Endothelial cell of hepatic sinusoid (primary cell): ENCODE data around the gene CYP27A1.
"Not testable (repeated sequence)": the region's sequence is repeated elsewhere in the genome, so short reads cannot be mapped to it uniquely, and the experiment has no call there.

Source experiments
- in situ Hi-C: cut with HindIII; loops from 2 replicates; pipeline ENCODE4 v1.10.0; 2017; ENCODE audit warnings: low sequenced_read_pairs

CYP27A1 gene

DNA sequence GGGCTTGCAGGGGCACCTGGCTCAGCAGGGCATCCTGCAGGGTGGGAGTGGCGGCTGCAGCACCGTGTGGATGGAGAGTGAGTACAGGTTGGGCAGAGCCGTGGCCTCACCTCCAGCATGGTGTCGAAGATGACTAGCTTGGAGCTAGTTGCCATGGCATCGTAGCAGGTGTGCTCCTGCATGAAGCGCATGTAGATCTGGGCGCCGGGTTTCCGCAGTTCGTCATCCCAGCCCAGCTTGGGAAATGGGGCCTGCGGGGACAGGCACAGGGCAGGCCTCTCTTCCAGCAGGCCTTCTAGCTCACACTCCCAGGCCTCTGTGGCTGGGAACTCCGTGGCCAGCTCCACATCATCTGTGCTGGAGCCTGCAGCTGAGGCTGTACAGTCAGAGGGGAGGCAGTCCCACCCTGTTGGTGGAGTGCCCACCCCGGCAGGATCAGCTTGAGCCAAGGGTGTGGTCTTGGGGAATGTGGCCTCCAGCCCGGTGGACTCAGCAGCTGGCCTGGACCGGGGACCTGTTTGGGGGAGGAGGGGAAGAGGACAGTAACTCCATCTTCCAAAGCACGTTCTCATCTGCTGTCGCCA is 48.0 kb downstream of the CYP27A1 start:
- in situ Hi-C loops, result loop anchor here (5.0 kb wide), 2 partner anchors 38 to 97 kb away; no protein-coding TSS in a partner anchor

DNA sequence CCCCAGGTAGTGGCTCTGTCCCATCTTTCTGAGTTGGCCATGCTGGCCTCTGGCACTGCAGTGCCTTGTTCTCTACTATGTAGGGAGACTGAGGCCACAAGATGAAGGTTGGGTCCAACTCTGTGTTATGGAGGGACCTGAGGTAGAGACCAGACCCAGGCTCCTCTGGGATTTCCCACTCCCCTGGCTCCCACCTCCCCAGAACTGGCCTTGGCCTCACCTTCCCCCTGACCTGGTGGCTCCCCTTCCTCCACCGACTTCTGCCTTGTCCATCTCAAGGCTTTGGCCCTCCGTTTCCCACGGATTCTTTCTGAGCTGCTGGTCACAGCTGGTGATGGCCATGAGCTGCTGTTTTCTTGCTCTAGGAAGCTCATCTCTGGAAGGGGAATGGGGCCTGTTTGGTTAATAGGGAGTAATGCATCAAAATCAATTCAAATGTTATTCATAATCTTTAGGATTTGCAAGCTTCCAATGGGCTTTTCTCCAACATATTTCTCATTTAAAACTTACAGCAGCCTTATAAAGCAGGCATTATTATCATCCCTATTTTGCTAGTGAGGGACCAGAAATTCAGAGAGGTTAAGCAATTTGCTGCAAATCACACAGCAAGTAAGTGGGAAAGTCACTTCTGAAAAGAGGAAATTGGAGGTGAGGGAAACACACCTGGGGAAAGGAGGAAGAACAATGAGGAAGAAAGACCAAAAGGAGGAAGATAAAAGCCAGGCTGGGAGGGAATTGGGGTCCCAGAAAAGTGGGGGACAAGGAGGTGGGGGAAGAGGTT is 48.8 kb downstream of the CYP27A1 start:
- in situ Hi-C loops, result loop anchor here (5.0 kb wide), 2 partner anchors 38 to 97 kb away; no protein-coding TSS in a partner anchor

DNA sequence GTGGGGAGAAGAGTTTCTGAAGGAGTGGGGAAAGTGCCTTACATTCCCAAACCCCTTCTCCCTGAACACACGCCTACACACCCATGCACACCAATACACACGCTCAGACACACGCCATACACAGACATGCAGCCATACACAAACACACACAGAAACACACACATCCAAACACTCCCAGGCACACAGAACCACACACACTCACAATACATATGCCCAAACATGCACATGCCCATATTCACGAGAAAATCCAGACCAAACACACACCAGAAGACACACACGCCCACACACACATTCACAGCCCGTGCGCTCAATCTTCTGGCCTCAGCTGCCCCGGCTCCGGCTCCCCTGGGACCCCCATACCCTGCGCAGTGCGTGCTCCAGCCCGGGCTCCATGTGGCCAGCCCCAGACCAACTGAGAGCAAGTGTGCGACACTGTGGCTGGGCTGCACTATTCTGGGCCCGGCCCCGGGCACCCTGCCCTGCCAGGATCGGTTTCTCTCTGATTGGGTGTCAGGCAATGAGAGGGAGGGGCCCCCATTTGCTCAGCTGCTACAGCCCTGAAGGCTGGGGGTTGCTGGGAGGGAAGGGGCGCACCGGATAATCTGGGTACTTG is 49.5 kb downstream of the CYP27A1 start, which contains the start of gene PRKAG3:
Gene PRKAG3 (minus strand): TSS at position 426 of the 613 bp plus-strand sequence.
- in situ Hi-C loops, result loop anchor here (5.0 kb wide), 2 partner anchors 39 to 96 kb away; no protein-coding TSS in a partner anchor

- in situ Hi-C loops, result loop anchor here (5.0 kb wide), 2 partner anchors 40 to 95 kb away; no protein-coding TSS in a partner anchor
These were observed 50.1 kb downstream of the CYP27A1 start for GRCh38 chr2:218832081-218832480.

DNA sequence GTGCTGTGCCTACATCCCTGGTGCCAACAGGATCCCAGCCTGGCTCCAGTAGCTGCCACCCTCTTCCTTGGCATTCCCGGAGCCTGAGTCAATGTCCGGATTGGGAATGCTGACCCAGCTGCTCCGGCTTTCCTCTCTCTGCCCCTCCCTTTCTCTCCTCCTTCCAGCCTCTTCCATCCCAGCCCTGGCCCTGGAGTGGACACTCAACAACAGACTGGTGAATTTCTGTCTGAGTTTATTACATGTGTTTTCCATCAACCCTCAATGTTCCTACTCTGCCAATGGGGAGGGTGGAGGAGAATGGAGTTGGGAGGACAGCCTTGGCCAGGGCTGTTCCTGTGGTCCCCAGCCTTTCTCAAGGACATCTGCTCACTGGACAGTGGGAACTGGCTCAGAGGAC is 50.6 kb downstream of the CYP27A1 start:
- in situ Hi-C loops, result loop anchor here (5.0 kb wide), 2 partner anchors 40 to 95 kb away; no protein-coding TSS in a partner anchor

GRCh38 chr2:218833023-218833609 is 51.2 kb downstream of the CYP27A1 start:
- in situ Hi-C loops, result loop anchor here (5.0 kb wide), 2 partner anchors 41 to 94 kb away; no protein-coding TSS in a partner anchor

GRCh38 chr2:218834685-218835084 is 52.7 kb downstream of the CYP27A1 start:
- in situ Hi-C loops, result loop anchor here (5.0 kb wide), 2 partner anchors 42 to 93 kb away; no protein-coding TSS in a partner anchor

DNA sequence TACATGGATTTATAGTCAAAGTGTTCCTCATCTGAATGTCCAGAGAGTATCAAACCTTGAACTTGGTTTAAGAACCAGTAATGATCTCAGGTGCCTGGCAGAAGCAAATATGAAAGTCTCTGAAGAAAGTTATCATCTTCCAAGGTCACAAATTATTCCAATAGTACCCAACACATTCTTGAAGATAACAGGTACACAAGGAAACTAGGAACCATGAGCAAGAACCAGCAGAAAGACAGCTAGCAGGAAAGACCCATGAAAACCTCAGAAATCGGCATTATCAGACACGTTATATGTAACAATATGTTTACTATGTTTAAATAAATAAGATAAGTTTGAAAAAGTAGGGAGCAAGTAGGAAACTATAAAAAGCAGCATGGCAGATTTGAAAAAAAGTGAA is 55.5 kb downstream of the CYP27A1 start:
- in situ Hi-C loops, result no loop called here

GRCh38 chr2:218839430-218839829 is 57.5 kb downstream of the CYP27A1 start:
- in situ Hi-C loops, result no loop called here

DNA sequence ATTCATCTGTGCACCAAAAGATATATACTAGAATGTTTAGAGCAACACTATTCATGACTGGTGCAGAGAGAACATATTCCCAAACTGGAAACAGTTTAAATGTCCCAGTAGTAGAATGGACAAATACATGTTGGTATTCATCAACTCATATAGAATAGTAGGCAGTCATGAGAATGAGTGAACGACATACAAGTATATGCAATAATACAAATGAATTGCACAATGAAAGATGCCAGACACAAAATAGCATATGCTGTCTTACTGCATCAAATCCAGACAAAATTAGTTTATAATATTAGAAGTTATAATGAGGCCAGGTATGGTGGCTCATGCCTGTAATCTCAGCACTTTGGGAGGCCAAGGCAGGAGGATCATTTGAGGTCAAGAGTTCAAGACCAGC is 57.9 kb downstream of the CYP27A1 start:
- in situ Hi-C loops, result no loop called here

GRCh38 chr2:218844334-218844733 is 62.4 kb downstream of the CYP27A1 start:
- in situ Hi-C loops, result not testable (repeated sequence)

DNA sequence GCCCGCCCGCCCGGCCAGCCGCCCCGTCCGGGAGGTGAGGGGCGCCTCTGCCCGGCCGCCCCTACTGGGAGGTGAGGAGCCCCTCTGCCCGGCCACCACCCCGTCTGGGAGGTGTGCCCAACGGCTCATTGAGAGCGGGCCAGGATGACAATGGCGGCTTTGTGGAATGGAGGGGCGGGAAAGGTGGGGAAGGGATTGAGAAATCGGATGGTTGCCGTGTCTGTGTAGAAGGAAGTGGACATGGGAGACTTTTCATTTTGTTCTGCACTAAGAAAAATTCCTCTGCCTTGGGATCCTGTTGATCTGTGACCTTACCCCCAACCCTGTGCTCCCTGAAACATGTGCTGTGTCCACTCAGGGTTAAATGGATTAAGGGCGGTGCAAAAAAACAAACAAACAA is 65.0 kb downstream of the CYP27A1 start:
- in situ Hi-C loops, result not testable (repeated sequence)

DNA sequence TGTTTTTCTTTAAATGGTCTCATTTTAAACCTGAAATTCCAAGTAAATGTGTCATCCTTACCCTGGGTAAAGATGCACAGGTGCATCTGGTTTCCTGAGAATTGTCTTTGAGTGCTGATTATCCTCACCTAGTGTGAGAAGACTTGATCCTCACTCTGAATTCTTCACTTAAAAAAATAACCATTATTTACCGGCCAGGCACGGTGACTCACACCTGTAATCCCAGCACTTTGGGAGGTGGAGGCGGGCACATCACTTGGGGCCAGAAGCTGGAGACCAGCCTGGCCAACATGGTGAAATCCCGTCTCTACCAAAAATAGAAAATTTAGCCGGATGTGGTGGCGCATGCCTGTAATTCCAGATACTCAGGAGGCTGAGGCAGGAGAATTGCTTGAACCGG is 67.8 kb downstream of the CYP27A1 start:
- in situ Hi-C loops, result no loop called here

DNA sequence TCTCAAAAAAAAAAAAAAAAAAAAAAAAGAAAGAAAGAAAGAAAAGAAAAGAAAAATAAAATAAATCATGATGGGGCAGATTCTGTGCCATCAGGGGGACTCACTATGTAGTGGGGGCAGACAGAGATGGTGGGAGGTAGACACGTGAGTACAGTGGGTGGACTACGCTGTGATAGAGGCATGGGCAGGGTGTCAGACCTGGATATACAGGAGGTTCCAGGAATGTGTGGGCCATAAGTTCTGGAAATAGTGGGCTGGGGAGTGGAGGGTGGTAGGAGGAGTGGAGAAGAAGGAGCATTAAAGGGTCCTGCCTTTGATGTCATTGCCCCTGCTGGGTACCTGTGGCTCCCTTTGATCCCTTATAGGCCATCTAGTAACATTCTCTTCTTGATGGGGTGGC is 68.8 kb downstream of the CYP27A1 start:
- in situ Hi-C loops, result no loop called here

DNA sequence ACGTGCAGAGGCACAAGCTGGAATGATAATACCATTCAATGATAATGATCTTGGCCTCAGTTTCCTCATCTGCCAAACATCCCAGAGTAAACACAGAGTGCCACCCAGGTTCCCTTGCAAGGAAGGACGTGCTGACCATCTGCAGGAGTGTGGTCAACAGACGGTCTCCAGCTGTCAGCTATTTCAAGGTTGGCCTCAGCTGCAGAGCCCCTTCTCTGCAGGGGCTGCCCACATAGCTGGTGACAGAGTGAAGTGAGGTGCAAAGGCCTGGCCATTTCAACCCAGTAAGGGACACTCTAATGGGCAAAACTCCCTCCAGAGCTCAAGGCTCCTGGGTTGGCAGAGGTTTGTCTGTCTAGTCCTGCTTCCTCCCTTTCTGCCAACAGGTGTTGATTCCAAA is 69.3 kb downstream of the CYP27A1 start:
- in situ Hi-C loops, result no loop called here

GRCh38 chr2:218852911-218853667 is 71.1 kb downstream of the CYP27A1 start:
- in situ Hi-C loops, result no loop called here

GRCh38 chr2:218853766-218854165 is 71.8 kb downstream of the CYP27A1 start:
- in situ Hi-C loops, result no loop called here

DNA sequence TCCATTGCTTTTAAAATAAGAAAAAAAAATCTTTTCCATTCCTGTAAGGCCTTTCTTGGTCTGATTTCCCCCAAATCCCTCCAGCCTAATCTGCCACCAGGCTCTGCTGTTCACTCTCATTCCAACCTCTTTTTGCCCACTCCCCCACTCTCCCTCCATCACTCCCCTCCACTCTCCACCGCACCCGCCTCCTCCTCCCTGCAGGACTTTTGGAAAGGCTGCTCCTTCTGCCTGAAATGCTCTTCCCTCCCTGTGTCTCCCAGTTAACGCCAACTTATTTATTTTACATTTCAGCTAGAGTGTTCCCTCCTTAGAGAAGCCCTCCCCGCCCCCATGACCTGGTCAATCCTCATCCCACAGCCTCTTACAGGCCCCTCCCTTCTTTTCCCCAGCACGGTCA is 72.9 kb downstream of the CYP27A1 start:
- in situ Hi-C loops, result no loop called here

GRCh38 chr2:218855305-218856166 is 73.6 kb downstream of the CYP27A1 start:
- in situ Hi-C loops, result no loop called here
